SK-N-MC (cell line): ENCODE data around the gene HPSE.
"Not testable (repeated sequence)": the region's sequence is repeated elsewhere in the genome, so short reads cannot be mapped to it uniquely, and the experiment has no call there.

Source experiments
- DNase-seq: peaks from one replicate; pipeline ENCODE4 v3.0.0-alpha.2; 2011; ENCODE audit warnings: low read depth, low spot score
- H3K27ac ChIP-seq: fragments of 200-600 bp; sonication (generic); 2 replicates; pipeline ENCODE4 v1.5.1; 2016; ENCODE audit warnings: mixed run types
- H3K36me3 ChIP-seq: fragments of 200-600 bp; sonication (generic); 2 replicates; pipeline ENCODE4 v1.6.1; 2017; ENCODE audit warnings: antibody characterized with exemption, low read length, mixed read lengths; ENCODE audit not compliant: insufficient read depth
- H3K4me3 ChIP-seq: fragments of 200-600 bp; sonication (generic); 2 replicates; pipeline ENCODE4 v1.5.1; 2016
- H3K9ac ChIP-seq: fragments of 200-600 bp; sonication (generic); 2 replicates; pipeline ENCODE4 v1.8.0; 2017; ENCODE audit warnings: mixed run types, mixed read lengths; ENCODE audit not compliant: insufficient read length
- H3K9me3 ChIP-seq: fragments of 200-600 bp; sonication (generic); 2 replicates; pipeline ENCODE4 v1.6.1; 2017; ENCODE audit warnings: low read depth, mild to moderate bottlenecking, antibody characterized with exemption, low read length, moderate library complexity, mixed read lengths
- EZH2 ChIP-seq: fragments of 200-600 bp; sonication (generic); IDR thresholded peaks from one replicate; pipeline ENCODE4 v1.6.1; 2017; ENCODE audit warnings: antibody characterized with exemption
- FOXP2 ChIP-seq: optimal IDR thresholded peaks from 2 replicates; pipeline ENCODE3; 2011; ENCODE audit warnings: mild to moderate bottlenecking, moderate library complexity; ENCODE audit not compliant: insufficient read depth; ENCODE audit errors: extremely low read length, control extremely low read depth
- POLR2AphosphoS5 ChIP-seq: IDR thresholded peaks from 2 replicates; pipeline ENCODE4 v1.6.1; 2012; ENCODE audit warnings: mild to moderate bottlenecking, low read depth, low read length, borderline replicate concordance

The HPSE gene

GRCh38 chr4:83342476-83342875 lies 7.8 kb upstream of the HPSE start:
- H3K27ac ChIP-seq, result no peak overlapping the region
- H3K9ac ChIP-seq, result no peak overlapping the region
- TF ChIP-seq FOXP2, result no peak
- no peak for TF ChIP-seq POLR2AphosphoS5
- no peak for TF ChIP-seq EZH2
- no peak for DNase-seq
- no peak overlapping the region for H3K4me3 ChIP-seq
- no peaks in the 10 kb centered on the region for H3K36me3 ChIP-seq
- no peaks in the 10 kb centered on the region; the same call in 1 of the 2 replicates for H3K9me3 ChIP-seq

- no peak overlapping the region for H3K27ac ChIP-seq
Measured at GRCh38 chr4:83340692-83341343, 6.2 kb upstream of the HPSE start.

DNA sequence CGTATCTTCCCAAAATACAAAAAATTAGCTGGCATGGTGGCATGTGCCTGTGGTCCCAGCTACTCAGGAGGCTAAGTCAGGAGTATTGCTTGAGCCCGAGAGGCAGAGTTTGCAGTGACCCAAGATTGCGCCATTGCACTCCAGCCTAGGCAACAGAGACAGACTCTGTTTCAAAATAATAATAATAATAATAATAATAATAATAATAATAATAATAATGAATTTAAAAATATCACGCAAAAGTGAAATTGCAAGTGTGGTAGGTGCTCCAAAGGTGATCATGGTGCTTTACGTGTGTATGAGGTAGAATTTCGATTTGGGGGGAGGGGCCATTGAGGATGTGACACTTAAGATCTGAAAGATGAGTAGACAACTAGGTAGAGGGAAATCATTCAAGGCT lies 4.9 kb upstream of the HPSE start:
- TF ChIP-seq POLR2AphosphoS5 (no peak), FOXP2 (no peak), EZH2 (no peak)
- no peaks in the 10 kb centered on the region for H3K36me3 ChIP-seq
- no peaks in the 10 kb centered on the region for H3K9me3 ChIP-seq
- H3K9ac ChIP-seq, result no peak overlapping the region
- H3K27ac ChIP-seq, result no peak overlapping the region
- H3K4me3 ChIP-seq, result no peak overlapping the region
- DNase-seq, result no peak

More at GRCh38 chr4:83340692-83341343, 6.2 kb upstream of the HPSE start:
- Histone ChIP-seq H3K9ac (no peak overlapping the region), H3K9me3 (no peaks in the 10 kb centered on the region), H3K36me3 (no peaks in the 10 kb centered on the region), H3K4me3 (no peak overlapping the region)
- DNase-seq, result no peak
- no peak for TF ChIP-seq EZH2
- TF ChIP-seq POLR2AphosphoS5, result no peak
- TF ChIP-seq FOXP2, result no peak

GRCh38 chr4:83335701-83336100 lies 1.1 kb upstream of the HPSE start:
- TF ChIP-seq POLR2AphosphoS5 (no peak), FOXP2 (no peak), EZH2 (no peak)
- no peak overlapping the region for H3K27ac ChIP-seq
- H3K4me3 ChIP-seq, result no peak overlapping the region
- no peaks in the 10 kb centered on the region for H3K36me3 ChIP-seq
- H3K9me3 ChIP-seq, result no peaks in the 10 kb centered on the region
- no peak overlapping the region for H3K9ac ChIP-seq
- DNase-seq, result no peak

DNA sequence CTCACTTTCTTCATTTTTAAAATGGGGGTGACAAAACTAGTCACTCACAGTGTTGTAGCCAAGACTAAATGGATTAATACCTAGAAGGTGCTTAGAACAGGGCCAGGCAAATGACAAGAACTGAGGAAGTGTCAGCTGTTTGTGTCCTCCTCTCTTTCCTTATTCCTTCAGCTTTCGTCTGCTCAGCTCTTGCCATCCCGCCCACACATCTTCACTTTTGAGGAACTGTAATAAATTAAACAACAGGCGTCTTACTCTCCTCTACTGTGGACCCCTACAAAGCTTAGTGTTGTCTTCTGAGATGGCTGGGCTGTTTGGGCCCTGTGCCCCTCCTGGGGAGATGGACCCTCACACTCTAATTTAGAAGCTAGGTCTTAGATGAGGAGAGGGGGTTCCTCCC lies 2.7 kb downstream of the HPSE start:
- no peak overlapping the region for H3K4me3 ChIP-seq
- no peaks in the 10 kb centered on the region for H3K9me3 ChIP-seq
- no peak for DNase-seq
- no peak overlapping the region for H3K27ac ChIP-seq
- H3K36me3 ChIP-seq, result no peaks in the 10 kb centered on the region
- H3K9ac ChIP-seq, result no peak overlapping the region
- TF ChIP-seq EZH2, result no peak
- TF ChIP-seq POLR2AphosphoS5, result no peak
- TF ChIP-seq FOXP2, result no peak

GRCh38 chr4:83329521-83330110 lies 5.0 kb downstream of the HPSE start:
- DNase-seq, result no peak
- Histone ChIP-seq H3K27ac (no peak overlapping the region), H3K36me3 (no peaks in the 10 kb centered on the region), H3K9me3 (no peaks in the 10 kb centered on the region), H3K9ac (no peak overlapping the region), H3K4me3 (no peak overlapping the region)
- TF ChIP-seq POLR2AphosphoS5, result no peak
- TF ChIP-seq EZH2, result no peak
- TF ChIP-seq FOXP2, result no peak

DNA sequence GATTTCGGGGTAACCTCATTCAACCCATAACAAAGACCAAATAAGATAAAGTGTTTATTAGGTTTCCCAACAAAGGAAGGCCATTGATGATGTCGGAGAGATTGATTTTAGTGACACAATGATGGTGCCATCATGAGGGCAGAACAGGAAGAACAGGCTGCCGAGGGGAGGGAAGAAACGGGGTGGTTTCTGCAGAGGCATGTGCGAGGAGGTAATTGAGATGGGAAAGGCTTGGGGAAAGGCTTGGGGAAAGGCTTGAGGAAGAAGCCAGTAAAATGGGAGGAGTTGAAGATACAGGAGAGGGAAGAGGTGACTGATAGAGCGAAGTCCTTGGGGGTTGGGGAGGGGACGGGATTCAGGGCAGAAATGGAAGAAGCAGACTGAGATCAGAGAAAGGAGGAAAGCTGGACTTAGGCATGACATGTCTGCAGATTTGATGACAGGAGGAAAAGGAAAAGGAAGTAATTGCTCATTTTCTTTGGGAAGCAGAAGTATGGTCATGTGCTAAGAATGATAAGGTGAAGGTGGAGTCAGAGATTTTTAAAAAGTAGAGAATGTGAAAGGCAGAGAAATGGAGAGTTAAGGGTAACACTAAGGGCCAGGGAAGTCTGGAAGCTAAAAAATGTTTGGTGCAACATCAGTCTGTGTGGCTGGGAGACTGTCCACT lies 6.0 kb downstream of the HPSE start:
- Histone ChIP-seq H3K27ac (no peak overlapping the region), H3K9ac (no peak overlapping the region), H3K36me3 (no peaks in the 10 kb centered on the region), H3K4me3 (no peak overlapping the region), H3K9me3 (no peaks in the 10 kb centered on the region)
- DNase-seq, result no peak
- TF ChIP-seq FOXP2, result no peak
- no peak for TF ChIP-seq EZH2
- TF ChIP-seq POLR2AphosphoS5, result no peak

- Histone ChIP-seq H3K36me3 (no peaks in the 10 kb centered on the region), H3K9ac (no peak overlapping the region), H3K9me3 (no peaks in the 10 kb centered on the region), H3K4me3 (no peak overlapping the region), H3K27ac (no peak overlapping the region)
- TF ChIP-seq POLR2AphosphoS5, result no peak
- no peak for DNase-seq
Measured at GRCh38 chr4:83326546-83326945, 8.1 kb downstream of the HPSE start.

DNA sequence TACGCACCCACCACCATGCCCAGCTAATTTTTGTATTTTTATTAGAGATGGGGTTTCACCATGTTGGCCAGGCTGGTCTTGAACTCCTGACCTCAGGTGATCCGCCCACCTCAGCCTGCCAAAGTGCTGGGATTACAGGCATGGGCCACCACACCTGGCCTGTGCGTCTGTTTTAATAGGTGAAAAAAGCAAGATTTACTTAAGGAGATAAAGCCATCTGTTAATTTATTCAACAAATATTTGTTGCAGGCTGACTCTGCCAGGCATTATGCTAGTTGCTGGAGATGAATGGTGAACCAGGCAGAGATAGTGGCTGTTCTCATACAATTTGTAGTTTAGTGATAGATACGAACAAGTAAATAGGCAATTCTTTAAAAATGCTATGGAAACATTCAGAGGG lies 9.3 kb downstream of the HPSE start:
- H3K4me3 ChIP-seq, H3K9ac ChIP-seq, DNase-seq, H3K36me3 ChIP-seq, H3K27ac ChIP-seq, H3K9me3 ChIP-seq: not testable (repeated sequence)
